ENCODE results near the gene TRIP12.
"Not testable (repeated sequence)": the region's sequence is repeated elsewhere in the genome, so short reads cannot be mapped to it uniquely, and the experiment has no call there.

The TRIP12 gene

DNA sequence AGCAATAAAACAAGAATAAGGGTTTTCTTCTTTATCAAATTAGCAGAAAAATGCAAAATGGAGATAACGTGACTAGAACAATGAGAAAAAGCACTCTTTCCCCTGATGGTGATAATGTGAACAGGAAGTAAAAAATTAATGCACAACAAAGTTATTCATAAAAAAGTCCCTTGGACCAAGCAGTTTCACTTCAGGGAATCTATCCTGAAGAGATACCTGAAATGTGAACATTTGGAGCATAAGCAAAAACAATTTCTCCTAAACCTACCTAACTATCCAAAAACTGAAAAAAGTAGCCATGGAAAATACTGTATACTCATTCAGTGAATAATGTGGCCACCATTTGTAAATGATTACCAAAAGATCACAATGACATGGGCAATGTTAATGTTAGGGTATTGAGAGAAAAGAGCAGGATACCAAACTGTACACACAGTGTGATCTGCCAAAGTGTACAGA is 48.7 kb downstream of the TRIP12 start:
- DNase-seq: no peak

DNA sequence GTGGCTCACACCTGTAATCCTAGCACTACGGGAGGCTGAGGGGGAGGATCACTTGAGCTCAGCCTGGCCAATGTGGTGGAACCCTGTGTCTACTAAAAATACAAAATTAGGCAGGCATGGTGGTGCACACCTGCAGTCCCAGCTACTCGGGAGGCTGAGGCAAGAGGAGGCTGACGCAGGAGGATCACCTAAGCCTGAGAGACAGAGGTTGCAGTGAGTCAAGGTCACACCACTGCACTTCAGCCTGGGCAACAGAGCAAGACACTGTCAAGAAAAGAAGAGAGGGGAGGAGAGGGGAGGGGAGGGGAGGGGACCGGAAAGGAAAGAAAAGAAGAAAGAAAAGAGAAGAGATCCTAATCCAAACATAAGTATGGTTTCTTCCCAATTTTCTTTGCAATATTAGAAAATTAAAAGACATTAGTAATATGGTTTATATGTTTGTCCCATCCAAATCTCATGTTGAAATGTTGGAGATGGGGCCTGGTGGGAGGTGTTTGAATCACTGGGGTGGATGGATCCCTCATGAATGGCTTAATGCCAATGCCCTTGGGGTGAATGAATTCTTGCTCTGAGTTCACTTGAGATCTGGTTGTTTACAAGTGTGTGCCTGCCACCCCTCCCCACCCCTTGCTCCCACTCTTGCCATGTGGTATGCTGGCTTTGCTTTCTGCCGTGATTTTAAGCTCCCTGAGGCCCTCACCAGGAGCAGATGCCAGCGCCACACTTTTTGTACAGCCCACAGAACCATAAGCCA is 50.7 kb downstream of the TRIP12 start:
- no peak for DNase-seq

DNA sequence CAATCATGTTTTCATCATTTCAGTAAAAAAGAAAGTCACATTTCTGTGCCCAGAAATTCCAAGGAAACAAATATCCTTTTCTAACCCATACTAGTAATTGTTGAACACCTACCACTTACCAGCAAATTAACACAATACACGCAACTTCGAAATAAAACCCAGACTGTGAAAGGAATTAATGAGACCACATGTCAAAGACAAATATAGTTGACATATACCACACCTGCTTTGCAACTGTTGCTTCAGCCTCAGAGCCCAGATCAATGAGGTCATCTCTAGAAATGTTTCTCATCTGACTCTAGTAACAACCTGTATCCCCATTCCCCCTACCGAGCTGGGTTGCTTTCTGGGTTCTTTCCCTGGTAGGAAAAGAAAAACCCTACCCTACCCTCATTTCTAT is 52.6 kb downstream of the TRIP12 start:
- DNase-seq: no peak

DNA sequence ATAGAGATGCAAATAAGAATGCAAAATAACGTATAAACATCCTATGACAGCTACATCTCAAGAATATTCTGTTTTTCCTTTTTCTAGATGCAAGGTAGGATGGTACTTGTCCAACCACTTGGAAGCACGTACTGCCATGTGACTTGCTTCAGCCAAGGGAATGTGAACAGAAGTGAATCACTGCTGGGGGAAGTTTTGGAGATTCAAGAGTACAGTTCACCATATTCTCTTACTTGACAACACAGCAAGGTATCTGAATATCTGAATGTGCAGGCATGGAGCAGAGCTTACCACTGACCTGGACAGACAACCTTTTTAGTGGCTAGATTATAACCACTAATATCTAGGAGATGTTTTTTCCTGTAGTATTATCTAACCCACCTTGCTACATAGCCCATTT is 53.0 kb downstream of the TRIP12 start:
- no peak for DNase-seq

DNA sequence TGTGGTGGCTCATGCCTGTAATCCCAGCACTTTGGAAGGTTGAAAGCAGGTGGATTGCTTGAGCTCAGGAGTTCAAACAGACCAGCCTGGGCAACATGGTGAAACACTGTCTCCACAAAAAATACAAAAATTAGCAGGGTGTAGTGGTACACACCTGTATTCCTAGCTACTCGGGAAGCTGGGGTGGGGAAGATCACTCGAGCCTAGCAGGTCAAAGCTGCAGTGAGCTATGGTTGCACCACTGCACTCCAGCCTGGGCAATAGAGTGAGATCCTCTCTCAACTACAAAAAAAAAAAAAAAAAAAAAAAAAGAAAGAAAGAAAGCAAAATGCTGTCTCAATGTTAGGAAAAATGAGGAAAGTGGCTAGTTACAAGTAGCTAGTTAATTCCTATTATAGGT is 56.8 kb downstream of the TRIP12 start:
- DNase-seq: no peak

DNA sequence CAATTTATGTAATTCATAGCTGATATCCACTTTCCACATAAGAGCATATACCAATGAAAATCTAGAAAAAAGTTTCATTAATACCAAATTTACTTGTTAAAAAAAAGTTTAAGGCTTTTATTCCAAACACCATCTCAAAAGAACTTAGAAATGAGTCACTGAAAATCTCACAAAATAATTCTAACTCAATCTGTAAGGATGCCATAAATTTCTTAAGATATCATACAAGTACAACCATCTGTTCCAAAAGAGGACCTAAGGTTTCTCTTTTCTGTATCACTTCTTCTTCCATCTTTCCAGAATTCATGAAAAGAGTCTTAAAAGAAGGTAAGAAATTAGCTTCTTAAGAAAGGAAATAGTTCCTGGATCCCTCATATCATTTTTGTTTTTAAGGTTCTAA is 60.4 kb downstream of the TRIP12 start:
- DNase-seq: no peak

DNA sequence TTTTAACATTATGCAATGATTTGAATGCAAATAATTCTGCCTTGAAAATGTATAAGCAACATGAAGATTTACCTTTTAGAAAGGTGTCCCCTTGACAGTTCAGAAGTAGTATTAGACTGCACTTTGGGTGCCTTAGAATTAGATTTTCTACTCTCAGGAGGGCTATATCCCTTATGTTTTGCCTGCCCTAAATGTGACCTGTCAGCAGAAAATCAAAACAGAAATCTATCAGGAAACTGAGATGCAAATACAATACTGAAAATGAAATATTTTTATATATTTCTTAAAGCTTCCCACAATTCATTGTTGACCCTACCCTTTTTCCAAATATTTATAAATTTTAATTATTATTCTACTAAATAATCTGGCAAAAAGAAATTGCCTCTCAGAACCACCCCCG is 61.5 kb downstream of the TRIP12 start:
- DNase-seq: no peak

DNA sequence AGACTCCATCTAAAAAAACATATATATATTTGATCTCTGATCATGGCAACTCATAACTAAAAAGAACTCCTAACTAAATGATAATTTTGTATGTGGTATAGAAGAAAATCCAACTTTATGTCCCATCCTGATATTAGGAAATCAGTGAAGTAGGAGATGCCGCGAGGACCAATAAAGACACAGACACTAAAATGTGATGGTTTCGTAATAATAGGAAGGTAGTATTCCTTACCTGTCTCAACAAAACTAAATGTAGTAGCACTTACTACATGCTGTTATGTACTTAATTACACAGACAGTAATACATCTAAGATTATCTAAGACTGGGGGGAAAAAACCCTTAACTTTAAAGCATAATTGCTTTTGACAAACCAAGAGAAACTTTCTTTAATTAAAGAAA is 63.5 kb downstream of the TRIP12 start:
- DNase-seq: no peak

DNA sequence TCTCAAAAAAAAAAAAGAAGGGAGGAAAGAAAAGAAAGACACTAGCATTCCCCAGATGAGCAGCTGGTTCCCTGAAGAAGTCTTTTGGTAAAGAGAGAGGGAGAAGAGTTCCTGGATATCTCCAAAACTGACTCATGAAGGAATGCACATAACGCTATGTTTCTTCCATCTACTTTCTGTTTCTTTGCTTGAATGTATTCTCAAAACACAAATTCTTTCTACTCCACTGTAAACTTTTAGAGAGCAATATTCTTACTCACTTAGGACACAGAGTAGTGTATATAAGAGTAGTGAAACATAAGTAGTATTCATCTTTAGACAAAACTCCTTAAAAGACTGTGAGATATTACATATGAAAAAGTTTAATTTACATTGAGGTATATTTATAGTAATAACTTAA is 64.2 kb downstream of the TRIP12 start:
- DNase-seq: no peak

DNA sequence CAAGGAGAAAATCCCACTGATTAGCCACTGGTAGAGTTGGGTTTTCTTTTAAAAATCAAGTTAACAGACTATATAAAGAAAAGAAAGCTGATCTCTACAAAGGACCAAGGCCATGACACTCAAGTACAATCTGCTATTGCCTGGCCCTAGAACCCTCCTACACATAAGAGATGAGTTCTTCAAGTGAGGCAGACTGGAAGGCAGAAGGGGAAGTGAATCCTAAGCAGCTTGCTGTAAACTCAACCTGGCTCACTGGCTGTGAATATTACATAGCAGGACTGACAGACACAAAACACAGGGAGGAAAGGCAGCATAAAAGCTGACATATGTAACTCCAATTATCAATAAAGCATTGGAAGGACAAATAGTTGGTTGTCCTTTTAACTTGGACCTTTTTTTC is 65.4 kb downstream of the TRIP12 start:
- DNase-seq: no peak

DNA sequence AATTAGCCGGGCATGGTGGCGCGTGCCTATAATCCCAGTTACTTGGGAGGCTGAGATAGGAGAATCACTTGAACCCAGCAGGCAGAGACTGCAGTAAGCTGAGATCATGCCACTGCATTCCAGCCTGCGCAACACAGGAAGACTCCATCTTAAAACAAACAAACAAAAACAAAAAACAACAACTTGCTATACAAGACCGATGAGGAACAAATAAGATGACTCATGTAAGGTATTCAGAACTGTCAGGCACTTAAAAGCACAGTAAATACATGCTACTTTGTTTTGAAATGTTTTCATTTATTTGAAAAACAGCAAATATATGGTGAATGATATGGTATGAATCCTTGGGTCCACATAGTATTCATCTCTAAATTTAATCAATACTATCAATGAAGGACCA is 66.7 kb downstream of the TRIP12 start:
- no peak for DNase-seq

DNA sequence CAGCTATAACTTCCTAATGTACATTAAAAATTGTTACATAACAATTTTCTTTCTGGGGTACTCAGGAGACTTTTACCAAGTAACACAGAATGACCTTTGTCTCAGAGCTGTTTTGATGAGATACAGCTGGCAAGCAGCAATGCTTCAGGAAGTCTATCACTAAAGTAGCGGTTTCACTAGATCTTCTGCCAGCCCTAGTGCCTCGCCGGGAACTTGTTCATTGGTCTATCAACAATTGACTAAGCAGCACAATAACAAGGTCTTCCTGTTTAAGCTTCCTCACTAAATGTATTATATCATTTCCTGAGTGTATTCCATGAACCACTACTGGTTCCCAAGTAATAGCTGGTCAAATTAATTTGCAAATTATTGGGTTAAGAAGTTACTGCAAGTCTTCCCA is 69.2 kb downstream of the TRIP12 start:
- no peak for DNase-seq

DNA sequence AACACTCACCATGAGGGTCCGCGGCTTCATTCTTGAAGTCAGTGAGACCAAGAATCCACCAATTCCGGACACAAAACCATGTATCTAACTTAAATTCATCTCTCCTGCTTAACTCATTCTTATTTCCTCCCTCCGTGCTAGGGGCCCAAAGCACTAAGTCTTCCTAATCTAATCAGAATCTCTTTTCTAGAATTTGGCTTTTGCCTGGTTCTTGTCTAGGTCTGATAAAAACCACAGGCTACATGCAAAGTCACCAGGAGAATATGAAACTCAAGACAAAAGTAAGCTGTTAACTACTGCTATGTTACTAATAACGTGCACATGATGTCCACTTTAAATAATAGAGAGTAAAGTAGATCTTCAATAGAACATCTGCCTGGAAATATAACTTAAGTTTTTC is 69.9 kb downstream of the TRIP12 start:
- DNase-seq: no peak

DNA sequence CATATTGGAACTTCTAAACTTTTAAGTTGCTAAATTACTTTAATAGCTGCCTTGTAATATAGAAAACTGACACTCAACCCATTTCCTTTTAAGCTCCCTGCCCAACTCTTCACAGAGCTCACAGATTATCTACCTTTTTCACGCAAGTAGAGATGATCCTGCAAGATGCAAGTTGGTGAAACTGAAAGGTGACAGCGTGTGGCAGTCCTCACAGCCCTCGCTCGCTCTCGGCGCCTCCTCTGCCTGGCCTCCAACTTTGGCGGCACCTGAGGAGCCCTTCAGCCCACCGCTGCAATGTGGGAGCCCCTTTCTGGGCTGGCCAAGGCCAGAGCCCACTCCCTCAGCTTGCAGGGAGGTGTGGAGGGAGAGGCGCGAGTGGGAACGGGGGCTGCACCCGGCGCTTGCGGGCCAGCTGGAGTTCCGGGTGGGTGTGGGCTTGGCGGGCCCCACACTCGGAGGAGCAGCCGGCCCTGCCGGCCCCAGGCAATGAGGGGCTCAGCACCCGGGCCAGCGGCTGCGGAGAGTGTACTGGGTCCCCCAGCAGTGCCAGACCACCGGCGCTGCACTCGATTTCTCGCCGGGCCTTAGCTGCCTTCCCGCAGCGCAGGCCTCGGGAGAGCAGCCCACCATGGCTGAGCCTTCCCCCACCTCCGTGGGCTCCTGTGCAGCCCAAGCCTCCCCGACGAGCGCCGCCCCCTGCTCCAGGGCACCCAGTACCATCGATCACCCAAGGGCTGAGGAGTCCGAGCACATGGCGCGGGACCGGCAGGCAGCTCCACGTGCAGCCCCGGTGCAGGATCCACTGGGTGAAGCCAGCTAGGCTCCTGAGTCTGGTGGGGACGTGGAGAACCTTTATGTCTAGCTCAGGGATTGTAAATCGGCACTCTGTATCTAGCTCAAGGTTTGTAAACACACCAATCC is 71.2 kb downstream of the TRIP12 start:
- DNase-seq: not testable (repeated sequence)

DNA sequence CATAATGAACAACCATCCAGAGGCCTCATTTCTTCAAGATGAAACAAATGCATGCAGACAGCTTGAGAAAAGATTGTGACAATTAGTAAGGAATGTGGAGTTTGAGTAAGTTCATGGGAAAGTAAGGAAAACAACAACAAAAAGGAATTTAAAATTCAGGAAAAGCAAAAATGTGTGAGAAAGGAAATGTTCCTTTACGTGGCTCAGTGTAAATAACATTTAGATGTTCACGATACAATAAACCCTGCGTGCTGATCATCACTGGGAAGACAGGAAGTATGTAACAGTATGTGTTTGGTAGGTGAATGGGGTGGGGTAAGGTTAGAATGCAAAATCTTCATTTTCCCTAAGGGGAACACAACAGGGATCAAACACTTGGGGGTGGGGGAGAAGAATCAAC is 72.7 kb downstream of the TRIP12 start:
- DNase-seq: no peak

DNA sequence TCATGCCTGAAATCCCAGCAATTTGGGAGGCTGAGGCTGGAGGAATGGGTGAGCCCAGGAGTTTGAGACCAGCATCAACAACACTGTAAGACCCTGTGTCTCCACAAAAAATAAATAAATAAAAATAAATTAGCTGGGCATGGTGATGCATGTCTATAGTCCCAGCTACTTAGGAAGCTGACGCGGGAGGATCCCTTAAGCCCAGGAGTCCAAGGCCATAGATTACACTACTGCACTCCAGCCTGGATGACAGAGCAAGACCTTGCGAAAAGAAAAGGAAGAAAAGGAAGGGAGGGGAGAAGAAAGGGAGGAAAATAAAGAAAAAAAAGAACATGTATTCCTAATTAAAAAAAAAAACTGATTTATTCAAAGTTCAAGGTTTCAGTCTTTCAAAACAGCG is 78.2 kb downstream of the TRIP12 start:
- DNase-seq: no peak

DNA sequence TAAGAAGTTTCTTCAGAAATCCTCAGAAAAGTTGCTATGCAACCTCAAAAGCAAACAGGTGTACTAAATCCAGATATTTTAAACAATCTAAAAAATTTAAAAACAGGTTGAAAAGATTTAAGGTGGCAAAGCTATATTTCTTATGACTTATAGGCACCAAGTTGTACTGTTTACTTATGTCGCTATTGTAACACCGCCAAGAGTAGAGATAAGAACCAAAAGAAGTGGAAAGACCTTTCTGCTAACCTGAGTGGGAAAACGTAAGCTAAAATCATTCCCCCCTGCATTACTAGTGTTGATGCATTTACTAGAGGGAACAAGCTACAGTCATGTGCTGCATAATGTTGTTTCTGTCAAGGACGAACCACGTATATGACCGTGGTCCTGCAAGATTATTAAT is 83.1 kb downstream of the TRIP12 start:
- DNase-seq: no peak

DNA sequence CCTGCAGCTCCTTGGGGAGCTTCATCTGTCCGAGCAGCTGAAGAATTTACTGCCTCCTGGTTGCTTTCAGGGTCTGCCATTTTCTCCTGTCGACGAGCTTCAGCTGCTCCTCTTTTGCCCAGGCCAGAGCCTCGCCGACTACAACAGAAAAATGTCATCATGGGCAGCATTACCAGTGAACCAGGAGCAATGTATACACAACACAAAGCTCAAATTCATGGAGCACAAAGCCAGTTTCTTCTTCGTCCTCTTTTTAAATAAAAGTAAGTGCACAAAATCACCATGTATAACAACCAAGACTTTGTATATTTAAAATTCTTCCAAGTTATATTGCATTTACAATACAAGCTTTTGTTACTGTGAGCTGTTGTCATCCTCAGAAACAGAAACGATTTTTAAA is 85.0 kb downstream of the TRIP12 start:
- no peak for DNase-seq

DNA sequence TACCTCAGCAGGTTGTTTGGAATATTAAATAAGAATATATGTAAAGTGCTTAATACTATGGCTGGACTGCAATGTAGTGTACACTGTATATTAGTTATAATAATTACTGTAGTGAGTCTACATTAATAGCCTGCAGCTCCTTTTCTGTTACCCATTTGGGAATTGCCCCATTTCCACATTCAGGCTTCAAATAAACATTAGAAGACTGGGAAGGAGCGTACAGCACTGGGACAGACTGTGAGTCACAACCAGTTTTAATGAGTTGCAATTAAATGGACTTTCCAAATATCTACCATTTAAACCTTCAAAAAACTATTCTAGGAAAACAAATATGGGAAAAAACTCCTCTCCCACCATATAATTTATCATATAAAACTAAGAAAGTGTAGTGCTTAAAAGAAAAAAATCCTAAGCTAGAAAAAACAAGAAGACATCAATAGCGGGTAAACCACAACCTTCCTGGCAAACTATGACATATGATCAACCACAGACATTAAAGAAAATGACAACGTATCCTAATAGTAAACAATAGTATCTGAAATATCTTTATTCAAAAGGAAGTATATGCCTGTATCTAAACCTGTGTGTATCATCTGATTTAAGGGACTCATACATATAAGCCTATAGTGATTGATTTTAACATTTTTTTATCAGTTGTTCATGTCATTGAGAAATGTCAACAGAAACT is 86.1 kb downstream of the TRIP12 start:
- no peak for DNase-seq

DNA sequence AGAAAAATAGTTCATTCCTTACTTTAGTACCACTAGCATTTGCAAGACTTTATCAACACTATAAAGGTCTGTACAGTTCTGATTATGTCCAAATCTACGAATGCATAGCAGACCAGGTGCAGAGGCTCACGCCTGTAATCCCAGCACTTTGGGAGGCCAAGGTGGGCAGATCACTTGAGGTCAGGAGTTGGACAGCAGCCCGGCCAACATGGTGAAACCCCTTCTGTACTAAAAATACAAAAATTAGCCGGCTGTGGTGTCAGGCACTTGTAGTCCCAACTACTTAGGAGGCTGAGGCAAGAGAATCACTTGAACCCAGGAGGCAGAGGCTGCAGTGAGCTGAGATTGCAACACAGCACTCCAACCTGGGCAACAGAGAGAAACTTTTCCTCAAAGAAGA is 87.4 kb downstream of the TRIP12 start:
- not testable (repeated sequence) for DNase-seq

DNA sequence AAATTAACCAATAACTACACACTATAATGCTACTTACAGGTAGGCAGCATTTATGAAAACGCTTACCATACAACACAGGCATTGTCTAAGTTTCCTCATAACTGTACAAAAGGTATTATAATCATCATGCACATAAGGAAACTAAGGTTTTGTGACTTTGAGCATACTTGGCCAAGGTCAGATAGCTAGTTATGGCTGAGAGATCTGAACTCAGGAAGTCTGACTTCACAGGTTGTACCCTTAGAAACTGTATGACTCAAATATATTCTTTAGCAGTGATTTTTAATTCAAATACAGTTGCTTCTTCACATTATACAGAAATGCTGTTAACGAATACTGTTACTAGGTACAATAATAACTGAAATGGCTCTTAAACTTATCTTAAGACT is 89.3 kb downstream of the TRIP12 start:
- no peak for DNase-seq

DNA sequence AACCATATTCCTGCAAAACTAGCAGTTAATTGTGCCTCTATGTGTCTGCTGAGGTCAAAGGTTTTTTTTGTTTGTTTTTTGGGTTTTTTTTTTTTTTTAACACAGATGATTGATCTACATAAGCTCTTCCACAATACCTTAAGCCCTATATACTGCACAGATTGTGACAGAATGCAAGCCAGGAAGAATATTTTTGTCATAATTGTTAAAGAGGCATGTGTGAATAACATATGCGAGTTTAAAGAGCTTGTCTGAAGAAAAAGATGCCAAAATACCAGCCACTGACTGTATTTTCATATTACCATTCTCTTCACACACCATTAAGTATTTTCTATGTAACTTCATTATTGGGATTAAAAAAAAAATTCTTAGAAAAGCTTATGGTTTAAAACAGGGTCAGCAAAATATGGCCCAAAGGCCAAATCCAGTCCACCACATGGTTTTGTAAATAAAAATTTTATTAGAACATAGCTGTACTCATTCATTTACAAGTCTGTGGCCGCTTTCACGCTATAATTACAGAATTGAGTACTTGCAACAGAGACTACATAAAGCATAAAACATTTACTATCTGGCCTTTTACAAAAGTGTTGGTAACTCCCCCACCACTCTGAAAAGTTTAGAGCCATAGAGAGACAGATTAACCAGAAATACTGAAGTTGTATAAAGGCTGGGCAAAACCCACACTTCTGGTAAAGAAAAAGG is 89.9 kb downstream of the TRIP12 start:
- no peak for DNase-seq

DNA sequence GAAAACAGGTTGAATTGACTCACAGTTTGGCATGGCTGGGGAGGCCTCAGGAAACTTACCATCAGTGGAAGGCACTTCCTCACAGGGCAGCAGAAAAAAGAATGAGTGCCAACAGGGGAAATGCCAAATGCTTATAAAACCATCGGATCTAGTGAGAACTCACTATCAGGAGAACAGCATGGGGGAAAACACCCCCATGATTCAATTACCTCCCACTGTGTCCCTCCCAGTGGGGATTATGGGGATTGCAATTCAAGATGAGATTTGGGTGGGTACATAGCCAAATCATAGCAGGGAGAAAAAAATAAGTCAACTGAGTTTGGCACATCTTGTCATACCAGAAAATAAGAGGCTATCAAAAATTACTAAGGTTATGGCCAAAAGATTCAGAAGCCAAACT is 96.3 kb downstream of the TRIP12 start:
- no peak for DNase-seq

Data from NCI-H1105 treated with DMSO at 0.1 percent for 48 hours (cell line).